ENCODE measurements around the gene MAEA. TPM values are rescaled to one million over a fixed set of nuclear protein-coding genes. Genes with fewer than 3 reads are reported as not detected.

MAEA gene
- total RNA-seq, 4 donors from 2014 or later: 66.2 to 140 (median 83.2) TPM

DNA sequence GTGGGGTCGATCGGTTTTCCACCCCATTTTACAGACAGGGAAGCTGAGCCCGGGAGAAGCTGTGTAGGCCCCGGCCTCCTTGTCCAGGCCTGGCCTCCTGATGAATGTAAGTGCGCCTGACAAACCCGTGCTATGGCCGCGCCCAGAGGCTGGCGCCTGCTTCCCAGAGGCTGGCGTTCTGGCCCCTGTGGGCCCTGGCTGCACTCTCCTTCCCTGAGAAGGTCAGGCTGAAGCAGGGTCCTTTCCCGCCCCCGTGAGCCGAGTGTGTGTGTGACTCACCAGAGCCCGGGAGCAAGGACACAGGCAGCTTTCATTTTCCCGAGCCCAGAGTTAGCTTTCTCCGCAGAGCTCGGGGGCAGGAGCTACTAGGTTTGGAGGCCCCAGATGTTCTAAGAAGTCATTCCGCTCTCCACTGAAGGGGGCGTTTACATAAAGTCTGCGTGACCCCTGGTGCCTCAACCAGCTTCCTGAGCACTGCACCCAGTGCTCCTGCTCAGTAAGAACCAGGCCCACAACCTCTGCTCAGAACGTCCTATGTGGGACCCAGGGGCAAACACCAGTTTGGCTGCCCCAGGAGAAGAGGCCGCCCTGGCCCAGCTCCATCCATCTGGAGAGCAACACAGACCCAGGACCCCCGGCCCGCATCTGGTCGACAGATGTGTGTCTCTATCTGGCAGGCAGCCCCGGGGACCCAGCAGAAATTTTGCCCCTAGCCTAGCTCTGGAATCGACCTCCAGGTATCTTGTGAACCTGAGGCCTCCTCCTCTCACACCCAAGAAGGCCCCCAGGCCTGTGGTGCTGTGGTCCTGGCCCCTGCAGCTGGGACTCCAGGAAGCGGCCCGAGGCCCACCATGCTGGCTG, 71.0 kb downstream of the MAEA start:
- Histone ChIP-seq H3K9me3 (no peaks in the 10 kb centered on the region), H3K27ac (peak overlapping the region in 2 of 4 donors; percentile 91 to 92), H3K27me3 (no peaks in the 10 kb centered on the region), H3K4me1 (peaks cover 0 to 30% (median 5%) of the 10 kb centered on the region in 4 donors), H3K4me3 (peak overlapping the region in 1 of 4 donors; percentile 7), H3K36me3 (peaks cover 0 to 46% (median under 1%) of the 10 kb centered on the region in 3 donors)
- 50 to 64% methylated on average over 13 to 28 of the region's 29 CpGs for WGBS, 2 donors
- peak in 1 of 2 donors; percentile 32 for DNase-seq (ENCODE audit: low spot score in 2 of 2)
- TF ChIP-seq, protein P1, sequence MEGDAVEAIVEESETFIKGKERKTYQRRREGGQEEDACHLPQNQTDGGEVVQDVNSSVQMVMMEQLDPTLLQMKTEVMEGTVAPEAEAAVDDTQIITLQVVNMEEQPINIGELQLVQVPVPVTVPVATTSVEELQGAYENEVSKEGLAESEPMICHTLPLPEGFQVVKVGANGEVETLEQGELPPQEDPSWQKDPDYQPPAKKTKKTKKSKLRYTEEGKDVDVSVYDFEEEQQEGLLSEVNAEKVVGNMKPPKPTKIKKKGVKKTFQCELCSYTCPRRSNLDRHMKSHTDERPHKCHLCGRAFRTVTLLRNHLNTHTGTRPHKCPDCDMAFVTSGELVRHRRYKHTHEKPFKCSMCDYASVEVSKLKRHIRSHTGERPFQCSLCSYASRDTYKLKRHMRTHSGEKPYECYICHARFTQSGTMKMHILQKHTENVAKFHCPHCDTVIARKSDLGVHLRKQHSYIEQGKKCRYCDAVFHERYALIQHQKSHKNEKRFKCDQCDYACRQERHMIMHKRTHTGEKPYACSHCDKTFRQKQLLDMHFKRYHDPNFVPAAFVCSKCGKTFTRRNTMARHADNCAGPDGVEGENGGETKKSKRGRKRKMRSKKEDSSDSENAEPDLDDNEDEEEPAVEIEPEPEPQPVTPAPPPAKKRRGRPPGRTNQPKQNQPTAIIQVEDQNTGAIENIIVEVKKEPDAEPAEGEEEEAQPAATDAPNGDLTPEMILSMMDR (IDR thresholded peaks at IDR 0.05): no peak
- peak in 1 of 2 donors; percentile 52 for TF ChIP-seq EP300 (IDR thresholded peaks at IDR 0.05)

GRCh38 chr4:1361431-1361830, 71.7 kb downstream of the MAEA start:
- Histone ChIP-seq H3K9me3 (no peaks in the 10 kb centered on the region), H3K4me1 (peaks cover 0 to 25% (median 5%) of the 10 kb centered on the region in 4 donors), H3K27ac (peak overlapping the region in 2 of 4 donors; percentile 91 to 92), H3K27me3 (no peaks in the 10 kb centered on the region), H3K4me3 (no peak overlapping the region), H3K36me3 (peaks cover 0 to 50% (median 0%) of the 10 kb centered on the region in 3 donors)
- TF ChIP-seq EP300 (IDR thresholded peaks at IDR 0.05): no peak
- TF ChIP-seq, protein P1 (IDR thresholded peaks at IDR 0.05): no peak
- no peak for TF ChIP-seq POLR2A (IDR thresholded peaks at IDR 0.05)
- no peak for DNase-seq (ENCODE audit: low spot score in 2 of 2)
- whole genome bisulfite sequencing, 2 donors: 83 to 88% methylated on average over 18 of the region's 18 CpGs

GRCh38 chr4:1362046-1362445, 72.4 kb downstream of the MAEA start:
- Histone ChIP-seq H3K9me3 (no peaks in the 10 kb centered on the region), H3K4me3 (no peak overlapping the region), H3K27me3 (no peaks in the 10 kb centered on the region), H3K4me1 (peaks cover 0 to 23% (median 5%) of the 10 kb centered on the region in 4 donors), H3K36me3 (peaks cover 0 to 52% (median 0%) of the 10 kb centered on the region in 3 donors), H3K27ac (no peak overlapping the region)
- DNase-seq (ENCODE audit: low spot score in 2 of 2): no peak
- TF ChIP-seq POLR2A (IDR thresholded peaks at IDR 0.05) (no peak), EP300 (IDR thresholded peaks at IDR 0.05) (no peak)
- TF ChIP-seq, protein P1 (IDR thresholded peaks at IDR 0.05): no peak
- WGBS, 2 donors: 84 to 88% methylated on average over 10 of the region's 10 CpGs

GRCh38 chr4:1362521-1362920, 72.8 kb downstream of the MAEA start:
- TF ChIP-seq EP300 (IDR thresholded peaks at IDR 0.05): no peak
- TF ChIP-seq POLR2A (IDR thresholded peaks at IDR 0.05): no peak
- TF ChIP-seq, protein P1 (IDR thresholded peaks at IDR 0.05): no peak
- H3K36me3 ChIP-seq: peaks cover 0 to 52% (median 3%) of the 10 kb centered on the region in 3 donors
- no peaks in the 10 kb centered on the region for H3K27me3 ChIP-seq
- H3K4me1 ChIP-seq: peaks cover 0 to 23% (median 5%) of the 10 kb centered on the region in 4 donors
- no peak overlapping the region for H3K27ac ChIP-seq
- 91 to 94% methylated on average over 16 to 17 of the region's 17 CpGs for WGBS, 2 donors
- H3K4me3 ChIP-seq: no peak overlapping the region
- no peak for DNase-seq (ENCODE audit: low spot score in 2 of 2)
- H3K9me3 ChIP-seq: no peaks in the 10 kb centered on the region

- TF ChIP-seq POLR2A (IDR thresholded peaks at IDR 0.05) (no peak), EP300 (IDR thresholded peaks at IDR 0.05) (no peak)
- TF ChIP-seq, protein P1 (IDR thresholded peaks at IDR 0.05): no peak
- Histone ChIP-seq H3K4me3 (no peak overlapping the region), H3K36me3 (peaks cover 0 to 53% (median 8%) of the 10 kb centered on the region in 3 donors), H3K27me3 (no peaks in the 10 kb centered on the region), H3K9me3 (no peaks in the 10 kb centered on the region), H3K27ac (no peak overlapping the region), H3K4me1 (peaks cover 0 to 23% (median 5%) of the 10 kb centered on the region in 4 donors)
- no peak for DNase-seq (ENCODE audit: low spot score in 2 of 2)
- 89 to 91% methylated on average over 11 of the region's 11 CpGs for WGBS, 2 donors
Observed at GRCh38 chr4:1363513-1363912, 73.8 kb downstream of the MAEA start.

Data from tibial nerve (tissue), 4 donors.